Osteocyte (in vitro differentiated cells): ENCODE results near the gene AGAP2. TPM values are rescaled to one million over a fixed set of nuclear protein-coding genes. Genes with fewer than 3 reads are reported as not detected.
"Not testable (repeated sequence)": the region's sequence is repeated elsewhere in the genome, so short reads cannot be mapped to it uniquely, and the experiment has no call there.

Source experiments
- DNase-seq: peaks from one replicate; pipeline ENCODE4 v3.0.0; 2021; ENCODE audit warnings: mixed read lengths; ENCODE audit not compliant: unreplicated experiment; ENCODE audit errors: extremely low spot score
- H3K27ac Mint-ChIP-seq: one replicate; pipeline ENCODE4 v1.8.0; 2021; ENCODE audit warnings: mild to moderate bottlenecking, mixed read lengths; ENCODE audit not compliant: unreplicated experiment
- H3K27me3 Mint-ChIP-seq: one replicate; pipeline ENCODE4 v1.8.0; 2021; ENCODE audit warnings: mixed read lengths; ENCODE audit not compliant: unreplicated experiment
- H3K36me3 Mint-ChIP-seq: one replicate; pipeline ENCODE4 v1.8.0; 2021; ENCODE audit warnings: mixed read lengths; ENCODE audit not compliant: unreplicated experiment
- H3K4me1 Mint-ChIP-seq: one replicate; pipeline ENCODE4 v1.8.0; 2021; ENCODE audit warnings: mixed read lengths; ENCODE audit not compliant: unreplicated experiment
- H3K4me3 Mint-ChIP-seq: one replicate; pipeline ENCODE4 v1.8.0; 2021; ENCODE audit warnings: mild to moderate bottlenecking, moderate library complexity, mixed read lengths; ENCODE audit not compliant: unreplicated experiment
- H3K9me3 Mint-ChIP-seq: one replicate; pipeline ENCODE4 v1.8.0; 2021; ENCODE audit warnings: mixed read lengths; ENCODE audit not compliant: unreplicated experiment
- microRNA-seq: library from miRNA; unstranded; fragments of <30 nt; microRNA quantifications from one replicate; pipeline ENCODE4 v1.1.0, GENCODE V29; 2020; ENCODE audit not compliant: unreplicated experiment
- total RNA-seq: library from RNA; stranded (reverse); gene quantifications from 2 replicates; pipeline ENCODE4 v1.2.1, GENCODE V29; 2021
- TF ChIP-seq, protein P1 (sequence below): fragments of 200-600 bp; sonication (generic); IDR thresholded peaks from 2 replicates; pipeline ENCODE4 v1.5.0; 2021; ENCODE audit warnings: antibody characterized with exemption, mild to moderate bottlenecking, moderate library complexity

Gene AGAP2
- total RNA-seq, 1 donor from 2014 or later: 2.6 TPM

DNA sequence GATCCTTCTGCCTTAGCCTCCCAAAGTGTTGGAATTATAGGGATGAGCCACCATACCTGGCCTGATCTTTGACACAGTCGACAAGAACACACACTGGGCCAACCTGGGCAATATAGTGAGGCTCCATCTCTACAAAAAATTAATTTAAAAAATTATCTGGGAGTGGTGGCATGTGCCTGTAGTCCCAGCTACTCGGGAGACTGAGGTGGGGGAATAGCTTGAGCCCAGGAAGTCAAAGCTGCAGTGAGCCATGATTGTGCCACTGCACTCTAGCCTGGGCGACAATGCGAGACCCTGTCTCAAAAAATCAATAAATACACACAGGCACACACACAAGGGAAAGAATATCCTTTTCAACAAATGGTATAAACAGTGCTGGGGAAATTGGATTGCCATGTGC lies 50.7 kb downstream of the AGAP2 start:
- H3K27me3 Mint-ChIP-seq: peaks cover 65% of the 10 kb centered on the region
- DNase-seq: no peak
- no peak overlapping the region for H3K4me3 Mint-ChIP-seq
- H3K4me1 Mint-ChIP-seq: no peaks in the 10 kb centered on the region
- H3K9me3 Mint-ChIP-seq: peaks cover 7% of the 10 kb centered on the region
- H3K36me3 Mint-ChIP-seq: no peaks in the 10 kb centered on the region
- TF ChIP-seq, protein P1, sequence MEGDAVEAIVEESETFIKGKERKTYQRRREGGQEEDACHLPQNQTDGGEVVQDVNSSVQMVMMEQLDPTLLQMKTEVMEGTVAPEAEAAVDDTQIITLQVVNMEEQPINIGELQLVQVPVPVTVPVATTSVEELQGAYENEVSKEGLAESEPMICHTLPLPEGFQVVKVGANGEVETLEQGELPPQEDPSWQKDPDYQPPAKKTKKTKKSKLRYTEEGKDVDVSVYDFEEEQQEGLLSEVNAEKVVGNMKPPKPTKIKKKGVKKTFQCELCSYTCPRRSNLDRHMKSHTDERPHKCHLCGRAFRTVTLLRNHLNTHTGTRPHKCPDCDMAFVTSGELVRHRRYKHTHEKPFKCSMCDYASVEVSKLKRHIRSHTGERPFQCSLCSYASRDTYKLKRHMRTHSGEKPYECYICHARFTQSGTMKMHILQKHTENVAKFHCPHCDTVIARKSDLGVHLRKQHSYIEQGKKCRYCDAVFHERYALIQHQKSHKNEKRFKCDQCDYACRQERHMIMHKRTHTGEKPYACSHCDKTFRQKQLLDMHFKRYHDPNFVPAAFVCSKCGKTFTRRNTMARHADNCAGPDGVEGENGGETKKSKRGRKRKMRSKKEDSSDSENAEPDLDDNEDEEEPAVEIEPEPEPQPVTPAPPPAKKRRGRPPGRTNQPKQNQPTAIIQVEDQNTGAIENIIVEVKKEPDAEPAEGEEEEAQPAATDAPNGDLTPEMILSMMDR: no peak
- H3K27ac Mint-ChIP-seq: no peak overlapping the region

DNA sequence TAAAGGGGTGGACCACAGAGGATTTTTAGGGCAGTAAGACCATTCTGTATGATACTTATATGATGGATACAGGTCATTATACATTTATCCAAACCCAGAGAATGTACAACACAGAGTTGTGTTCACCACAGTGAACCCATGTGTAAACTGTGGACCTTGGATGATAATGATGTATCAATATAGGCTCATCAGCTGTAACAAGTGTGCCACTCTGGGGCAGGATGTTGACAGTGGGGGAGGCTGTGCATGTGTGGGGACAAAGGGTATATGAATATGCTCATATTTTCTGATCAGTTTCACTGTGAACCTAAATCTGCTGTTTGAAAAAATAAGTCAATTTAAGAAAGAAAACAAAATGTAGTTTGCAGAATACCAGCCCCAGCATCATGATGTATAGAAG lies 58.8 kb downstream of the AGAP2 start:
- TF ChIP-seq, protein P1: no peak
- H3K4me3 Mint-ChIP-seq: no peak overlapping the region
- peaks cover 4% of the 10 kb centered on the region for H3K9me3 Mint-ChIP-seq
- no peaks in the 10 kb centered on the region for H3K4me1 Mint-ChIP-seq
- H3K36me3 Mint-ChIP-seq: no peaks in the 10 kb centered on the region
- DNase-seq: no peak
- no peak overlapping the region for H3K27ac Mint-ChIP-seq
- H3K27me3 Mint-ChIP-seq: peaks cover 37% of the 10 kb centered on the region

DNA sequence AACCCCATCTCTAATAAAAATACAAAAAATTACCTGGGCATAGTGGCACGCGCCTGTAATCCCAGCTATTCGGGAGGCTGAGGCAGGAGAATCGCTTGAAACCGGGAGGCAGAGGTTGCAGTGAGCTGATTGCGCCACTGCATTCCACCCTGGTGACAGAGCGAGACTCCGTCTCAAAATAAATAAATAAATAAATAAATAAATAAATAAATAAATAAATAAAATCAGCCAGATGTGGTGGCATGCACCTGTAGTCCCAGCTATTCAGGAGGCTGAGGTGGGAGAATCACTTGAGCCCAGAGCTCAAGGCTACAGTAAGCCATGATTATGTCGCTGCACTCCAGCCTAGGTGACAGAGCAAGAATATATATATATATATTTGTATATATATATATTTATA lies 60.6 kb downstream of the AGAP2 start:
- H3K4me1 Mint-ChIP-seq, H3K9me3 Mint-ChIP-seq, H3K27ac Mint-ChIP-seq, H3K4me3 Mint-ChIP-seq, DNase-seq, H3K36me3 Mint-ChIP-seq: not testable (repeated sequence)
- H3K27me3 Mint-ChIP-seq: peaks cover 29% of the 10 kb centered on the region

DNA sequence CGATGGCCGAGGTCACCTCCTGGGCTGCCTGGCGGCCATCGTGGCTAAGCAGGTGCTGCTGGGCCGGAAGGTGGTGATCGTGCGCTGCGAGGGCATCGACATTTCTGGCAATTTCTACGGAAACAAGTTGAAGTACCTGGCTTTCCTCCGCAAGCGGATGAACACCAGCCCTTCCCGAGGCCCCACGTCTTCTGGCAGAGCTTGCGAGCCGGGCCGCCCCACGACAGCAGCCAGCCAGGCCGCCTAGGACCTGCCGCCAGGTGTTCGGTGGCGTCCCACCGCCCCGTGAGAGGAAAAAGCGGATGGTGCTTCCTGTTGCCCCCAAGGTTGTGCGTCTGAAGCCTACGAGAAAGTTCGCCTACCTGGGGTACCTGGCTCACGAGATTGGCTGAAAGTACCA lies 63.9 kb downstream of the AGAP2 start:
- TF ChIP-seq, protein P1: no peak
- no peaks in the 10 kb centered on the region for H3K9me3 Mint-ChIP-seq
- no peak for DNase-seq
- no peak overlapping the region for H3K4me3 Mint-ChIP-seq
- H3K36me3 Mint-ChIP-seq: no peaks in the 10 kb centered on the region
- no peak overlapping the region for H3K27ac Mint-ChIP-seq
- H3K4me1 Mint-ChIP-seq: no peaks in the 10 kb centered on the region
- peaks cover 31% of the 10 kb centered on the region for H3K27me3 Mint-ChIP-seq

Small RNA genes within 50 kb of the gene (microRNA-seq; reads per million reads assigned to microRNA genes)
- not detected for gene MIR6759

Other genes with a start within 250 kb of the AGAP2 start
- gene DDIT3, start 218.2 kb downstream of the AGAP2 start, total RNA-seq: 89.9 and 95.7 TPM in 2 replicates
- gene MBD6, start 215.9 kb downstream of the AGAP2 start, total RNA-seq: 104 and 105 TPM in 2 replicates
- 149 and 155 TPM in 2 replicates for gene DCTN2, start 191.6 kb downstream of the AGAP2 start, total RNA-seq
- gene KIF5A, start 188.7 kb downstream of the AGAP2 start, total RNA-seq: 0.43 and 0.73 TPM in 2 replicates
- gene PIP4K2C, start 147.6 kb downstream of the AGAP2 start, total RNA-seq: 30.4 and 34.9 TPM in 2 replicates
- gene DTX3, start 133.9 kb downstream of the AGAP2 start, total RNA-seq: 26.5 and 29.9 TPM in 2 replicates
- gene ARHGEF25, start 127.3 kb downstream of the AGAP2 start, total RNA-seq: 25.8 and 27.6 TPM in 2 replicates
- gene B4GALNT1, start 105.5 kb downstream of the AGAP2 start, total RNA-seq: 5.6 and 6.9 TPM in 2 replicates
- gene OS9, start 44.6 kb downstream of the AGAP2 start, total RNA-seq: 338 and 363 TPM in 2 replicates
- gene TSPAN31, start 6.3 kb upstream of the AGAP2 start, total RNA-seq: 36.2 and 37.4 TPM in 2 replicates
- gene CDK4, start 13.6 kb upstream of the AGAP2 start, total RNA-seq: 137 and 142 TPM in 2 replicates
- gene MARCHF9, start 16.4 kb upstream of the AGAP2 start, total RNA-seq: 19.2 and 21.1 TPM in 2 replicates
- gene CYP27B1, start 28.3 kb upstream of the AGAP2 start, total RNA-seq: 1.7 and 2.3 TPM in 2 replicates
- gene METTL1, start 33.4 kb upstream of the AGAP2 start, total RNA-seq: 22.3 and 23.9 TPM in 2 replicates
- 9.8 and 11.8 TPM in 2 replicates for gene EEF1AKMT3, start 33.9 kb upstream of the AGAP2 start, total RNA-seq
- gene TSFM, start 44.0 kb upstream of the AGAP2 start, total RNA-seq: 23.6 and 28.5 TPM in 2 replicates
- gene AVIL, start 80.0 kb upstream of the AGAP2 start, total RNA-seq: 4.7 and 6.0 TPM in 2 replicates
- gene CTDSP2, start 108.0 kb upstream of the AGAP2 start, total RNA-seq: 171 and 179 TPM in 2 replicates
- 2.6 and 3.2 TPM in 2 replicates for gene ATP23, start 202.8 kb upstream of the AGAP2 start, total RNA-seq